GM13977 (cell line): ENCODE results near the gene TXNL4A.

Experiments
- DNase-seq: peaks from one replicate; pipeline ENCODE4 v3.0.0; 2012; ENCODE audit warnings: low spot score
- CTCF ChIP-seq: IDR thresholded peaks from 2 replicates; pipeline ENCODE4 v1.5.1; 2012; ENCODE audit warnings: mild to moderate bottlenecking, control low read depth; ENCODE audit not compliant: insufficient read depth; ENCODE audit errors: extremely low read depth, missing control alignments
- in situ Hi-C: fragments of 300-500 bp; cut with MboI; formaldehyde crosslinking; loops from one replicate; pipeline ENCODE4 v1.12.0; 2022; ENCODE audit warnings: low sequenced_read_pairs, low pct_unique_long_range_greater_than_20kb, mixed read lengths, inconsistent platforms; ENCODE audit not compliant: unreplicated experiment

The TXNL4A gene

GRCh38 chr18:79982736-79983135 lies 5.6 kb downstream of the TXNL4A start:
- in situ Hi-C loops = no loop called here
- no peak for DNase-seq
- no peak for TF ChIP-seq CTCF

DNA sequence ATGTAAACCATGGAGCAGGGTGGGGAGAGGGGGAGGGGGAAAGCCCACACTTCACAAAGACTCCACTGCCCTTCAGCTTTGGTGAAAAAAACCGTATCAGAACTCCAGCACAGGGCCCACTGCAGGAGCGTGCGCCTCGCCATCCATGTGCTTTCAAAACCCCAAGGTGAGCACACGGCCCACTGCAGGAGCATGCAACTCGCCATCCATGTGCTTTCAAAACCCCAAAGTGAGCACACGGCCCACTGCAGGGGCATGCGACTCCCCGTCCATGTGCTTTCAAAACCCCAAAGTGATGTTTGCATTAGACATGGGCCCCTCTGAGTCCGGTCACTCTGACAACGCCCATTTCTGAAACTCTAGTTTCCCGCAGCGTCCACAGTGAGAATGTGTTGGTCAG lies 7.8 kb downstream of the TXNL4A start:
- no peak for TF ChIP-seq CTCF
- DNase-seq = no peak
- in situ Hi-C loops = no loop called here

DNA sequence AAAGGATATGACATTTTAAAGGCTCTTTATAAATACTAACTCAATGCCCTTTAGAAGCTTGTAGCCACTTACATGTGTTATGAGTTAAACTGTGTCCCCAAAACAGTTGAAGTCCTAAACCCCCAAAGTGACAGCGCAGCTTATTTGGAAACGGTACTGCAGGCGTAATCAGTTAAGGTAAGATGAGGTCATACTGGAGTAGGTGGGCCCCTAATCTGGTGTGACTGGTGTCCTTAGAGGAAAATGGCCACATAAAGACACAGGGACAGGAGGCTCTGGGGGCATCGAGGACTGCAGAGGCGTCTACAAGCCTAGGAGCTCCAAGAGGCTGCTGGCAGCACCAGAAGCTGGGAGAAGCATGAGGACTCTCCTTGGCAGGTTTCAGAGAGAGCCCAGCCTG lies 8.5 kb downstream of the TXNL4A start:
- TF ChIP-seq CTCF = no peak
- DNase-seq = no peak
- in situ Hi-C loops = no loop called here

GRCh38 chr18:79975985-79976680 lies 12.2 kb downstream of the TXNL4A start:
- in situ Hi-C loops = no loop called here

DNA sequence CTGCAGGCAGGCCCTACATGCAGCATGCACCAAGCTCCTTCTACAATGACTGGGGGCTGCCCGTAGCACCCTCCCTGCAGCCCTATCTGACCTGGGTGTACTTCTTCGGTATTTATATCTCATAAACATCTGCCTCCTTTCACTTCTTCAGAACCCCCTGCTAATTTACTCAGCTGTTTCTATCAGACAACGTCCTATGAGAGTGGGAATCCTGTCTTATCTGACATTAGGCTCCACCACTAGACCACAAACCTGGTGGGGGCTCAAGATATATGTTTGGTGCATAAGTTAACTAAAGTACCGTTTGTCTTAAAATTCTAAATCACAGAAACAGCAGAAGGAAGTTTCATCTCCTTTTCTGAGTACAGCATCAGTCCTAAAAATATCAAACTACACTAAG lies 13.3 kb downstream of the TXNL4A start:
- TF ChIP-seq CTCF = no peak
- in situ Hi-C loops = no loop called here
- no peak for DNase-seq

More at GRCh38 chr18:79975985-79976680, 12.2 kb downstream of the TXNL4A start:
- no peak for TF ChIP-seq CTCF
- no peak for DNase-seq

DNA sequence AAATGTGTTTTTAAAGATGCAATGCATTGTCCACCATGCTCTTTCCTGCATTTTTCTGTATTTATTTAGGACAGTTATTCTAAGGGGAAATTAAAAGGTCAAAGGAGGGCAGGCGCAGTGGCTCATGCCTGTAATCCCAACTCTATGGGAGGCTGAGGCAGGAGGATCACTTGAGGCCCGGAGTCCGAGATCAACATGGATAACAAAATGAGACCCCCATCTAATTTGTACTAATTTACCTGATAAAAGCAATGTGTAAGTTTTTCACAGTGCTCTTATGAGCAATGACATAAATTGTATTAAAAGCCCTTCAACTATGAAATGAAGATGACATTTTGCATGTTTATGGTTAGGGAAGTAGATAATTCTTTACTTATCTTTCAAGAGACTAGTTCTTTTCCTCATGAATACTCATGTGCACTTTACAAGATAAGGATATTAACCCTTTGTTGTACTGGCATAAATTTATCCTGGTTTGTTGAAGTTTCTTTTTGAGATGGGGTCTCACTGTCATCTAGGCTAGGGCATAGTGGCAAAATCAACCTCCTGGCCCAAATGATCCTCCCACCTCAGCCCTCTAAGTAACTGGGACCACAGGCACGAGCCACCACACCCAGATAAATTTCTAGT lies 14.2 kb downstream of the TXNL4A start:
- no peak for DNase-seq
- in situ Hi-C loops = no loop called here
- no peak for TF ChIP-seq CTCF
